UCSD-AML1 (cell line): ENCODE data around the gene ZNRF3.
"Not testable (repeated sequence)": the region's sequence is repeated elsewhere in the genome, so short reads cannot be mapped to it uniquely, and the experiment has no call there.

ENCODE experiments used
- DNase-seq: peaks from one replicate; lab custom pipeline; 2025; ENCODE audit not compliant: unreplicated experiment; lab: John Stamatoyannopoulos, UW

ZNRF3 gene

DNA sequence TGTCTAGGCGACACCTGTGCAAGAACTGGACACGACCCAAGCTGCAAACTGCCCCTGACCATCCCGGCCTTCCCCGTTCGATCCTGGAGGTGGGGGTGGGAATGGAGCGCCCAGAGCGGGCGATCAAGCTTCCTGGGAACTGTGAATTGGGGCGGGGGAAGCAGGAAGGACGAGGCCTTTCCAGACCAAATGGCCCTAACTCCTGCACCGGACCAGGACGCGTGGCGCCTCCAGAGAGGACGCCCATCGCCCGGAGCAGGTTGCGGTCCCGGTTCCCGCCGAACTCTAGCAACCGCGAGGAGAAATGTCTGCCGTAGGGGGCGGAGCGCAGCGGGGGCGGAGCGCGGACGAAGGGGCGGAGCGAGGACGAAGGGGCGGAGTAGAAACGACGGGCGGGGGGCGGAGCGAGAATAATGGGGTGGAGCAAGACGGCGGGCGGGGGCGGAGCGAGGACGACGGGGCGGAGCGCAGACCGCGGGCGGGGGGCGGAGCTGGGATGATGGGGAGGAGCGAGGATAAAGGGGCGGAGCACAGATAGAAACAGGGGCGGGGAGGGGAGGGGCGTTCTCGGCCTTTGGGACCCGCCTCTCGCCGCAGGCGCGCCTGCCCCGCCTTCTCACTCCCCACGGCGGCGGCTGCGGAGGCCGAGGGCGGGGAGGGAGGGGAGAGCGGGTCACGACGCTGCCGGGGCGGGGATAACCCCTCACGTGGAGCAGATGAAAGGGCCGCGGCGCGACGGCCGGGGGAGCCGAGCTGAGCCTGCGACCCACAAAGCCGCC, at the start of gene ZNRF3:
TSS of gene ZNRF3 (plus strand) at position 695 of the 779 bp plus-strand sequence. CDS start 195 bp downstream, outside the sequence.
- DNase-seq = peak; percentile 92

GRCh38 chr22:28835630-28836189, 47.7 kb upstream of the ZNRF3 start:
- no peak for DNase-seq

GRCh38 chr22:28837640-28838039, 45.7 kb upstream of the ZNRF3 start:
- no peak for DNase-seq

DNA sequence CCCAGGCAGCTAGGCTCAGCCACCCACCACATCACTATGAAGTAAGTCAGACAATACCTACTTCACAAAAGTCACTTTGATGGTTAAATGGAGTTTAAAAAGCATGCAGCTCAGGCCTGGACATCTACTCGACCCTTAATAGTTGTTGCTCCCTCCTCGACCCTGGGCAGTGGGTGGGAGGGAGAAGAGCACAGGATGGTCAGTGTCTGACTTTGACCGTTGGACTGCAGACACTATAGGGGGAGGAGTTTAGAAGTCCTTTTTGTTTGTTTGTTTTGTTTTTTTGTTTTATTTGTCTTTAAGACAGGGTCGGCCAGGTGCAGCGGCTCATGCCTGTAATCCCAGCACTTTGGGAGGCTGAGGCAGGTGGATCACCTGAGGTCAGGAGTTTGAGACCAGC, 44.4 kb upstream of the ZNRF3 start:
- DNase-seq = no peak

GRCh38 chr22:28841111-28841510, 42.3 kb upstream of the ZNRF3 start:
- DNase-seq = no peak

- DNase-seq = no peak
Measured at GRCh38 chr22:28843633-28844032, 39.7 kb upstream of the ZNRF3 start.

DNA sequence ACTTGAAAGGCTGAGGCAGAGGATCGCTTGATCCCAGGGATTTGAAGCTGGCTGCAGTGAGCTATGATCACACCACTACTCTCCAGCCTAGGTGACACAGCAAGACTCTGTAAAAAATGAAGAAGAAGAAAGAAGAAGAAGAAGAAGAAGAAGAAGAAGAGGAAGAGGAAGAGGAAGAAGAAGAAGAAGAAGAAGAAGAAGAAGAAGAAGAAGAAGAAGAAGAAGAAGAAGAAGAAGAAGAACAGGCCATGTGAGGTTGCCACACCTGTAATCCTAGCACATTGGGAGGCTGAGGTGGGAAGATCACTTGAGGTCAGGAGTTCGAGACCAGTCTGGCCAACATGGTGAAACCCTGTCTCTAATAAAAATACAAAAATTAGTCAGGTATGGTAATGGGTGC, 39.1 kb upstream of the ZNRF3 start:
- DNase-seq = not testable (repeated sequence)

- no peak for DNase-seq
Measured at GRCh38 chr22:28846994-28847393, 36.4 kb upstream of the ZNRF3 start.

DNA sequence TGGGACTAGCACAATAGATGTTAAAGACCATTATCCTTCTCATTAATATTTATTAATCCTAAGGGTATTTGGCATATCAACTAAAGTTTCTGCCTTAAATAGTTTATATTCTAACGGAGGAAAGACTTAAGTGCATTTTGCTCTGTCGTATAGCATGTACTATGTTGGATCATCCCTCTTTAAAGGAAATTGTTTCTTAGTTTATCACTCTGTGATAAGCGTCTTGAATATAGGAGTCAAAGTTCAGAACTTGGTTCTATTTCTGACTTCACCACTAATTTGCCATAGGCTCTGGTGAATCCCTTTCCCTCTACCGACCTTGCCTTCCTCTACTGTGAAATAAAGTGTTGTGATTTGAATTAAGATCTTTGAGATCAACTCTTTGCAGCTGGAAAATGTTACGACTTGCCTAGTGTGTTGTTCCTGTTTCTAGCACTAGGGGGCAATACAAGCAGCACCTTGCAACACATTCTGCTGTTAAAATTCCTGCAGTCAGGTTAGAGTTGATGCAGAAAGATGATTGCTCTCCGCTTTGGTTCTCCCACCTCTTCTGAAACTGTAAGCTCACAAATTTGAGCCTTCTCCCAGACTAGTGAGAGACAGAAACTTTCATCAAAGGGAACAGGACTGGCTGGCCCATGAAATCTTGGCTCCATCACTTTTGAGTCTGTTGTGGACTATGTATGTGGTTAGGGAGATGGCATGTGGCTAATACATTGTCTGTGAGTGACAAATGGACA, 27.8 kb upstream of the ZNRF3 start:
- no peak for DNase-seq

- no peak for DNase-seq
Measured at GRCh38 chr22:28856095-28856455, 27.3 kb upstream of the ZNRF3 start.

DNA sequence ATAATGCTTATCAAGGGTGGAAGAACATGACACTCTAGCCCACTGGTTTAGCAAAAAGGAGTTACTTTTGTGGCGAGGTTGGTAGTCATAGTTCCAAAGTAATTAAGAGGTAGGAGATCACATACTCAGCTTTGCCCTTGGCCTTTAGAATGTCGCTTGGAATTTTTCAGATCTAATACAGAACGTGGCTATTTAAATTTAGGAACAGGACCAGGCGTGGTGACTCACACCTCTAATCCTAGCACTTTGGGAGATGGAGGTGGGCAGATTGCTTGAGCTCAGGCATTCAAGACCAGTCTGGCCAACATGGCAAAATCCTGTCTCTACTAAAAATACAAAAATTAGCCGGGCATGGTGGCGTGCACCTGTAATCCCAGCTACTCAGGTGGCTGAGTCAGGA, 26.1 kb upstream of the ZNRF3 start:
- DNase-seq = no peak

- no peak for DNase-seq
Measured at GRCh38 chr22:28864878-28865596, 18.3 kb upstream of the ZNRF3 start.

DNA sequence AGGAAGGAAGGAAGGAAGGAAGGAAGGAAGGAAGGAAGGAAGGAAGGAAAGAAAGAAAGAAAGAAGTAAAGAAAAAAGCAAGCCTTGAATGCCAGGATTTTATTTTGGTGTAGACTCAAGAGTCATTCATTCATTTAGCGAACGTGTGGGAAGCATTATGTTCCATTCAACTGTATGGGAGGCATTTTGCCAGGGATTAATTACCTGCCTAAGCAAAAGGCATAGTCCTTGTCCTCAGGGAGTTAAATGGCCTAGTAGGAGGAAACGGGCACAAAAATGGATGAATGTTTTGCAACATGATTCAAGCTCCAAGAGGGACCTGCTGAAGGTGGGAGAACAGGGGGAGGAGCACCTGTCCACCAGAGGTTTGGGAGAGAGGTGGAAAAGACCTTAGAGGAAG, 16.2 kb upstream of the ZNRF3 start:
- DNase-seq = no peak

- peak; percentile 20 for DNase-seq
Measured at GRCh38 chr22:28868389-28868788, 15.0 kb upstream of the ZNRF3 start.

DNA sequence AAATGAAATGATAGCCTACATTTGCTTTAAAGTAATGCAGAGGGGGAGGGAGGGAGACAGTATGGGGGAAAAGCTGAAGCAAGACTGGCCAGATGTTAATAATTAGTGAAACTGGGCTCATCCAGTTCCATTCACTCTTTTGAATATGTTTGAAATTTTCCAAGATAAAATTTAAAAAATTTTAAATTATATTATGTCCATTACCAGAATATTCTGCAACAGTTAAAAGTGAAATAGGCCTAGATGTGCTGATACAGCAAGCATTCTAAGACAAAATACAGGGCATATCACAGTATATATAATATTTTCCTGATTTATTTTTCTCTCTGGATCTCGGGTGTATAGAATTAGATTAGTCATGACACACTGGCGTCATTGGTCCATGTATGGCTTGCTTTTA, 13.6 kb upstream of the ZNRF3 start:
- no peak for DNase-seq

DNA sequence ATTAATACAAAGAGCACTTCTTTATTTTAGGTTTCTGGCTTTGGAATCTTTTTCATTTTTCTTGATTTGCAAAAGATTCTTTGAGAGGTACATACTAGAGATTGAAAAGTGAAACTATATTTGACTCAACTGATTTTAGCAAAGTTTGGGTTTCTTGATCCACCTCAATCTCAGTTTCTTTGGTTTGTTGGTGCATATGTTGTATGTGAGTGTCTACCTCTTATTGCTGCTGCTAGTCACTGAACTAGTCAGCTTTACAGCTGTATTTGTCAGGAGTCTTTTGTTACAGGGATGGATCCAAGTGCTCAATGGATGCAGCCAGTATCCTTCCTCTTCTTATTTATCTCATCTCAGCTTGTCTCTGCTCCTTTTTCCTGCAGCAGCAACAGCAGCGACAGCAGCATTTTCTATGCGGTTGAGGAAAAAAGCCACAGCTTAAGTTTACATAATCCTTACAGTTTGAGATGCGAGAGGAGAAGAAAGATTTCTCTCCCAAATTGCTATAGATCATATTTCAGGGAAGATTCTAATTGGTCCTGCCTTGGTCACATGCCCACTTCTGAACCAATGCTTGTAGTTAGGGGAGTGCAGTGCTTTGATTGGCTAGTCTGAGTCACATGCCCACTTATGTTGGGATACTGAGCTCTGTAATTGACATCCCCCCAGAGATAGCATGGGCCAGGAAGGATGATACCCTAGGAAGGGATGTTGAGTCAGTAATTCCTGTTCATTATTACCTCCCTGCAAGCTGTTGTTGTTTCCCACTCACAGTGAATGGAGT, 10.0 kb upstream of the ZNRF3 start:
- DNase-seq = no peak

GRCh38 chr22:28874061-28874460, 9.3 kb upstream of the ZNRF3 start:
- DNase-seq = no peak

GRCh38 chr22:28874811-28875320, 8.5 kb upstream of the ZNRF3 start:
- DNase-seq = no peak

DNA sequence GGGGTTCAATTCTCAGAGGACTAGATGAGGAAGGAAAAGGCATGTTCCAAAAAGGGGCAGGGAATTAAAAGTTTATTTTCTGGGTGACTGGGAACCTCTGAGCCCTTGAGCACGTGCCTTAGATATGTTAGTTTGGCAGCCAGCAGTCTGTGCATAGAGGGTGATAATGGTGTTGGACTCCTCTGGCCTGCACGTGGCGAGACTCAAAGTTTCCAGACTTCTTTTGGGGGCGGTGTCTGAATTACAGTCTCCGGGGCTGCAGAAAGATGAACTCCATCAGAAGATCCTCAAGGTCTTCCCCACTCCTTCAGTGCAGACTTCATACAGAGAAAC, 861 bp upstream of the ZNRF3 start:
- no peak for DNase-seq

DNA sequence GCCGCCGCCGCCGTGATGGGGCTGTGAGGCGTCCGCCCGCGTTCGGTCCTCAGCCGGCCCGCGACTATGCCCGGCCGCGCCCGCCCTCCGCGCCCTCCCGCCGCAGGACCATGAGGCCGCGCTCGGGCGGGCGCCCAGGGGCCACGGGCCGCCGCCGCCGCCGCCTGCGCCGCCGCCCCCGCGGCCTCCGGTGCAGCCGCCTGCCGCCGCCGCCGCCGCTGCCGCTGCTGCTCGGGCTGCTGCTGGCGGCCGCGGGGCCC, 215 bp downstream of the ZNRF3 start:
- DNase-seq = no peak
